Measurements from ENCODE around the gene SNRNP27. TPM values are rescaled to one million over a fixed set of nuclear protein-coding genes. Genes with fewer than 3 reads are reported as not detected.

Gene SNRNP27
- total and polyA plus RNA-seq, 9 of the 15 experiments (the other 6 are each of a cell fraction or from before 2014, with no cell fraction given): 29.2 to 102 (median 65.7) TPM

- no peaks in the 10 kb centered on the region for H3K9me3 ChIP-seq (replicated peaks; ENCODE audit: control insufficient read depth, insufficient read depth, low read depth, low read length)
- DNase-seq (ENCODE audit: extremely low read depth in 1 of 4, low spot score in 3 of 4) (no peak), ATAC-seq (no peak), FAIRE-seq (no peak)
- peaks cover 6% of the 10 kb centered on the region for H3K9me1 ChIP-seq (ENCODE audit: control insufficient read depth, insufficient read depth, low read length)
- peaks cover 5 to 26% of the 10 kb centered on the region in 2 experiments; a peak in 4 of 5 replicates for H3K4me1 ChIP-seq (replicated peaks in 1 of 2; ENCODE audit: control insufficient read depth in 2 of 2, insufficient read depth in 2 of 2, low read length in 2 of 2)
- no TSS peak for BruUV-seq (replicated peaks)
- H3K27ac ChIP-seq (ENCODE audit: extremely low read depth, low read depth, low read length): peak overlapping the region; percentile 71
- H4K20me1 ChIP-seq (replicated peaks; ENCODE audit: control insufficient read depth, insufficient read depth, low read length): no peaks in the 10 kb centered on the region
- CTCF ChIA-PET (ENCODE audit: low intra/inter-chr PET ratio): no interaction called here
- WGBS (ENCODE audit: insufficient coverage, low coverage, missing lambda C conversion rate): 21% methylated on average over 1 of the region's 1 CpG
- H3K36me3 ChIP-seq (ENCODE audit: control insufficient read depth, insufficient read depth, low read length): peaks cover 82% of the 10 kb centered on the region
- H3K27me3 ChIP-seq (ENCODE audit: control insufficient read depth in 2 of 2, insufficient read depth in 2 of 2, low read length in 2 of 2): no peaks in the 10 kb centered on the region
- H3K4me2 ChIP-seq (ENCODE audit: insufficient read depth, low read length): peak overlapping the region; percentile 58; the same call in 1 of the 2 replicates
- no peak overlapping the region for H2AFZ ChIP-seq (ENCODE audit: low read depth, low read length)
- intact Hi-C loops (cut with micrococcal nuclease): loop anchor here (5.0 kb wide), 3 partner anchors 43 to 208 kb away; no protein-coding TSS in a partner anchor
- peak overlapping the region in 1 of 2 experiments; percentile 51; a peak in 1 of 4 replicates for H3K9ac ChIP-seq (ENCODE audit: insufficient read depth in 1 of 2, low read depth in 2 of 2, low read length in 2 of 2)
- in situ Hi-C loops (cut with MboI): no loop called here
- no peak overlapping the region for H3K4me3 ChIP-seq
- POLR2A ChIA-PET: interaction anchor here (1.1 to 8.8 kb wide), 6 partner anchors 10 to 359 kb away, joined by 3 to 107 read pairs (median 3); partner anchors contain the start of genes MXD1 and SNRPG
- H3K79me2 ChIP-seq (ENCODE audit: control insufficient read depth, insufficient read depth, low read length): peaks cover 21% of the 10 kb centered on the region; the same call in 2 of the 3 replicates
- TF ChIP-seq NKRF (IDR thresholded peaks at IDR 0.05; ENCODE audit: borderline replicate concordance) (no peak), ZBTB49 (CRISPR knock-in tag; IDR thresholded peaks at IDR 0.05; ENCODE audit: borderline replicate concordance) (no peak), HOMEZ (CRISPR knock-in tag; IDR thresholded peaks at IDR 0.05) (no peak), FOSL1 (tag; conservative IDR thresholded peaks at IDR 0.05) (peak; percentile 60; the same call in 1 of the 2 replicates), MAFK (IDR thresholded peaks at IDR 0.05; ENCODE audit: low read length) (no peak), CBFA2T3 (IDR thresholded peaks at IDR 0.05) (no peak), JUND (IDR thresholded peaks at IDR 0.05; ENCODE audit: borderline replicate concordance, low read depth, low read length) (no peak), JUND (tag; IDR thresholded peaks at IDR 0.05; ENCODE audit: borderline replicate concordance, low read depth, low read length) (no peak), SRSF3 (IDR thresholded peaks at IDR 0.05; ENCODE audit: insufficient read depth, low read length) (no peak), JUN (IDR thresholded peaks at IDR 0.05; ENCODE audit: borderline replicate concordance, low read depth, low read length) (no peak), JUN (CRISPR knock-in tag; IDR thresholded peaks at IDR 0.05; ENCODE audit: borderline replicate concordance) (no peak), ZNF695 (CRISPR knock-in tag; IDR thresholded peaks at IDR 0.05) (no peak), NR4A1 (CRISPR knock-in tag; IDR thresholded peaks at IDR 0.05) (no peak), NR4A1 (tag; IDR thresholded peaks at IDR 0.05) (no peak)
Measured at GRCh38 chr2:69934614-69934908, 40.8 kb downstream of the SNRNP27 start.
